HG02885 (cell line): ENCODE data around the gene NIT1.

Experiments used
- ATAC-seq: cut with Tn5 transposase; IDR thresholded peaks from one replicate; pipeline ENCODE4 v1.9.1; 2021; ENCODE audit warnings: mild to moderate bottlenecking; ENCODE audit not compliant: unreplicated experiment, poor library complexity

The NIT1 gene, protein sequence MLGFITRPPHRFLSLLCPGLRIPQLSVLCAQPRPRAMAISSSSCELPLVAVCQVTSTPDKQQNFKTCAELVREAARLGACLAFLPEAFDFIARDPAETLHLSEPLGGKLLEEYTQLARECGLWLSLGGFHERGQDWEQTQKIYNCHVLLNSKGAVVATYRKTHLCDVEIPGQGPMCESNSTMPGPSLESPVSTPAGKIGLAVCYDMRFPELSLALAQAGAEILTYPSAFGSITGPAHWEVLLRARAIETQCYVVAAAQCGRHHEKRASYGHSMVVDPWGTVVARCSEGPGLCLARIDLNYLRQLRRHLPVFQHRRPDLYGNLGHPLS

DNA sequence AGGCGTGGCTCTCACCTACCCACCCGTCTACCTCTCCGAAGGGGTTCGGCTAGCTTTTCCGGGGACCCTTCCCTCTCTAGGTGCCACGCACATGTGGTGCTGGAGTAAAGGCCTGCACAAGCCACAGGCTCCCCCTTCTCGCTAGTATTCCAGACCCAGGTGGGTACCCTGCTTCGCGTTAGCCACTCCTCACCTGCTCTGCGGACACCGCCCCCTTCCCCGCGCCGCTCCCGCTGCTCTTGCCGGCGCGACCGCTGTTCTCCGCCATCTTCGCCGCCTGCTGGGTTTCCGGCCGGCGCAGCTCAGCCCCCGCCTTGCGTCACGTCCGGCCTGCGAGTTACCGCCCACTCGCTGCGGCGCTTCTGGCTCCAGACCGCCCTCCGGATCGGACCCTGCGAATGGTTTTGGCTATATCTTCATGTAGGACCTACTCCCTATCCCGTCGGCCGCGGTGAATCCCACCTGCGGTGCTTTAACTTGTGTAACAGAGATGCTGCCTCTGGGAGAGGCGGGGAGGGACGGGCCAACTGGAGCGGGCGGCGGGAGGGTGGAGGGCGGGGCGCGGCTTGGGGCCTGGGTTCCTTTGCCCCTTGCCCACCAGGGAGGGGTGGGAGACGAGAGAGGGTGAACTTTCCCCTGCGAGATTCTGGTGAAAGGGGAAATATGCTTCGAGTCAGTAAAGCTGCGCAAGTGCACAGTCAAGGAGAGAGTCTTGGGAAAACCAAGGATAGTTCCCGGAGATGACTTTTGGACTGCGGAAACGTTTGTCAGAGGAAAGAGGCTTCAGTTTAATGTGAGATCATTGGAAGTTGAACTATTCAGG lies at the start of gene NIT1, which contains the start of gene PFDN2:
TSS of gene NIT1 (plus strand) at position 347 of the 823 bp plus-strand sequence. CDS start at position 419, 72 bp downstream.
TSS of gene PFDN2 (minus strand) at position 279 of the 823 bp plus-strand sequence. CDS start at position 268, 11 bp downstream.
- ATAC-seq = peak; percentile 85

DNA sequence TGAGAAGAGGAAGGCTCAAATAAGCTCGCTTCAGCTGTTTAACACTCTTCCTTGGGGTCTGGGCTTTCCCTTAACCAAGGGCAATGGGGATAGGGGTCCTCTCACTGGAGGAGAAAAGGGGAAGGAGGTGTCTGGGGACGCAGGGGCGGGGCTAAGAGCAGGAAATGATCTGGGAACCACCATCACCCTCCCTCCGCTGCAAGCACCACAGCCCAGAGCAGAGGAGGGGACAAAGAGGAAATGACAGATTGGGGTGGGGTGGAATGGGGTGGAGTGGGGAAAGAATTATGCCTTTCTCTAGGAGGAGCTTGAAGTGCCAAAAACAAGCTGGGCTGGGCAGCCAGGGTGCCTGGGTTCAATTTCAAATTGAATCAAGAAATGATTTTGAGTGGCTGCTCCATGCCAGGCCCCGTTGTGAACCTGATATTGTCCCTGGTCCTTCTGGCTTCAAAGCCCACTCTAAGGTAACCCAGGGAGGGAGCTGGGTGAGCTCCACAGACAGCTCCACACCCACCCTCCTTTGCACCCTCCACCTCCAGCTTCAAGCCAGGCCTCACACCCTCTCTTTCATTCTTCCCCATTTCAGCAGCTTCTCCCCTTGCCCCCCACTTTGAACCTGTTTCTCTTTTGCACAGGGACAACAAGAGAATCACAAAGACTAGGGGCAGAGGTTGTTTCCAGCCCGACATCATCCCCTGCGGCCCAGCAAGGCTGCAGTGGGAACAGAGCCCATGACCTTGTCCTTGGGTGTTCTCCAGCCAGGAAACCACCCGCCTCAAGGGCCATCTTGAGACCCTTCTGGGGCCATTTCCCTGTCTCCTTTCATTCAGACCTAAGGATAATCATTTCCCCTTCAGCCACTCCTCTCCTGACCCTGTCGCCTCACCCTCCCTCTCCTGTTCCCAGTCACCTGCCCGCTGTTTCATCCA lies 49.3 kb upstream of the NIT1 start:
- ATAC-seq = peak; percentile 63

- ATAC-seq = peak; percentile 2
Observed at GRCh38 chr1:161069241-161069640, 48.7 kb upstream of the NIT1 start.

- peak; percentile 89 for ATAC-seq
Observed at GRCh38 chr1:161069731-161070270, 48.1 kb upstream of the NIT1 start, which contains the start of gene ARHGAP30. ARHGAP30 (minus strand) TSS chr1:161069891; CDS start chr1:161069624, 267 bp downstream.

DNA sequence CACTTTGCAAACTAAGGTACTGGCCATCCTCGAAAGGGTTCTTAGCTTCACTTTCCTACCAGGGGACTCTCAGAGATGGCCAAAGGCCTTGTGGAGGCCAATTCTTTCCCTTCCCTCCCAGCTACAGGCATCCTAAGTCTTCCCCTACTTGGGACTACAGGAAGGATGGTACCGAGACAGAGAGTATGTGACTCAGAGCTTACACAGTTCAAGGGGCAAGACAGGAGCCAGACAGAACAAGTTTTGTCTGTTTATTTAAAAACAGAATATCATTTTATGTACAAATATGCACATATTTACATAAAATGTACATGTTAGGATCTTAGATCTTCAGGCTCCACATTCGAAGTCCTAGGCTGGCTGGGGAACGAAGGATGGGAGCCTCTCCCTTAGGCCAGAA lies 47.1 kb upstream of the NIT1 start:
- ATAC-seq = no peak

- ATAC-seq = no peak
Observed at GRCh38 chr1:161071886-161072371, 46.0 kb upstream of the NIT1 start.

- no peak for ATAC-seq
Observed at GRCh38 chr1:161072751-161073449, 45.0 kb upstream of the NIT1 start.

- no peak for ATAC-seq
Observed at GRCh38 chr1:161073474-161074121, 44.3 kb upstream of the NIT1 start.

GRCh38 chr1:161074676-161075368 lies 43.1 kb upstream of the NIT1 start:
- ATAC-seq = no peak

DNA sequence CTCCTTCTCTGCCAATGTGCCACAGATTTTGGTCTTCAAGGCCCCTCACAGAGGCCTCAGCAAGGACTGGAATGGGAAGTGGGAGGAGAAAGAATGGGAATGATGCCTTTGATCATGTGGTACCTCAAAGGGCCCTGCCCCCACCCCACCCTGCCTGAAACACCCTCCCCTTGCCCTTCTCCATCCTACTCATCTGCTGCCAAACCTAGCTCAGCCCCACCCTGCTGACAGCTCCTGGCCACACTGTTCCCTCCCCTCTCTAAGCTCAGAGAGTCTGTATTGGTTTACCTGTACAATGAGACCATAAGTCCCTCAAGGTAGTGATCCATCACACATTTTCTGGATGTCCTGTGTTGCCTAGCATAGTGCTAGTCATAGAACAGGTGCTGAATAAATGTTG lies 41.5 kb upstream of the NIT1 start:
- ATAC-seq = no peak

DNA sequence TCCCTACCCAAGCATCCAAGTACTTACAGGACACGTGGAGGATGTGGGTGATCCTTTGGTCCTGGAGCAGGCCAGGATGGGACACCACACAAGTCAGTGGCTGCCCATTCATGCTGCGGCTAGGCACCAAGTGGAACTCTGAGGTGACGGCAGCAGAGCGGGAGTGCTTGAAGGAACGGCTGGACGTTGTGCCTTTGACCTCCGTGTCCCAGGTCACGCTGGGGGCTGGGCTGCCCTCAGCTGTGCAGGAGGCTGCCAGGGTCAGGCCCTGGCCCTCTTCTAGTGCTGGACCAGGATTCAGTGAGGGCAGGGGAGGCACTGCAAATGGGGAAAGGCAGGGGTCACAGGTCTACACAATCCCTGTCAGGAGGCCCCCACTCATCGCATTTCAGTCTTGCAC lies 40.5 kb upstream of the NIT1 start:
- no peak for ATAC-seq

GRCh38 chr1:161079436-161080110 lies 38.3 kb upstream of the NIT1 start:
- ATAC-seq = no peak

DNA sequence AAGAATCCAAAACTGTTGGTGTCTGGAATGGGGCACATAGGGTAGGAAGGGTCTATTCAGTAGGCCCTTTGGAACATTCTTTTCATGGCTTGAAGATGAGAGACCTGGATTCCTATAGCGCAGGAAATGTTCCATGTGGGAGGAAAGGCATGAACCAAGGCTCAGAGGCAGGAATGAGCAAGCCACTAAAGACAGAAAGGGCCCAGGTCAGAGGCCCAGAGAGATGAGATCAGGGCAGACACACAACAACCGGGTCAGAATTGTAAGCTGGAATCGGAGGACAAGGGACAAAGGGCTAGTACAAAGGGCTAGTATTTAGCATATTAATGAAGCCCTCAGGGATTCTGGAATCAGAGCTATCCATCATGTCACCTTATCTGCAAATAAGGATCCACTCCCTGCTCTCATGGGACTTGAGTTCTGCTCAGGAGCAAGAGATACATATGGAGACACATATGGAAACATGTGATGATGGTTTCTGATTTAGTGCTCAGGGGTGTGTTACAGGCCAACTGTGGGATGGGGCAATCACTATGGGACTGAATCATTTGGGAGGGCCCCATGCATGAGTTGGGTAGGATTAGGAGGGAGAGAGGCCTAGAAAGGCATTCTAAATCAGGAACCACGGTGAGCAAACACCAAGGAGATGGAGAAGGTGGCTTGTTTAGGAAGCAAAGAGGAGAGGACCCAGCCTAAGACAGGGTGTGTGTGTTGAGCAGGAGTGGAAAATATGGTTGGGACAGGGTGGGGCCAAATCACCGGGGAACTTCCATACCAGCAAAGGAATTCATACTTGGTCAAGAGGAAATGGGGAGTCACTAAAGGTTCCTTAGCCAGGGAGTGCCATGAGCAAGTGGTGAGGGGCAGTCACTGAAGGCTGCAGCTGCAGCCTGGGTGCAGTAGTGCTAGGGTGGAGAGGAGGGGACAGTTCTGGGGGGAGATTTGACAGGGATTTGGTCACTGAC lies 37.2 kb upstream of the NIT1 start:
- ATAC-seq = no peak

- no peak for ATAC-seq
Observed at GRCh38 chr1:161081519-161081918, 36.4 kb upstream of the NIT1 start.

- ATAC-seq = no peak
Observed at GRCh38 chr1:161082483-161082882, 35.4 kb upstream of the NIT1 start.

DNA sequence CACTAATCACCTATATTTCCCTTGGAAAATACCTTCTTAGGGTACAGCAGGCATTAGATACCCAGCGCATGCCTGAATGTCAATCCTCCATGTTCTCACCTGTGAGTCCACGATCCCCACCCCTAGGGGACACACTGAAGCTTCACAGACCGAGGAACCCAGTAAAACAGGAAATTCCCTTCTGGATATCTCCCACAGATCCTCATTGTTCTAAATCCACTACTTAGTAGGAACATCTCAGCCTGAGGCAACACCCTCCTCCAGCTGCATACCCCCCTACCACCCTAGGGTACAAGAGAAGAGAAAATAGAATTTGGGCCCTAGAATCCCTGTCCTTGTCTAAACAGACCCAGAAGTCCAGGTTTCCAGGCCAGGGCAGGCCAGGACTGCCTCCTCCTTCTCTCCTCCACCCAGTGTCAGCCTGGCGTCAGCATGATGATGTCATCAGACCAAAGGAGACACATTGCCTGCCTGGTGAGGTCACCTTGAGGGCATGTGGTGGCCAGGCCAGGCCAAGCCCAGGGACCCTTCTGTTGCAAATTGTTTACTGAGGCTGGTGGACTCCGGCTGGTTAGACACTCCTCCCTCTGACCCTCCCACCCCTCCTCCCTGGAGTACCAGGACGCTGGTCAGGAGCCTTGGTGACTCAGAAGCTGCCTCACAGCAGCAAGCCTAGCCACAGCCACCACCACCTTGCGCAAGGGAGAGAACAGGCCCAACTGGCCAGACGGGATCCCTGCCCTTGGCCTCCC lies 34.7 kb upstream of the NIT1 start:
- no peak for ATAC-seq
